IMR-90 (cell line): Measurements from ENCODE around the gene MYO1D. TPM values are rescaled to one million over a fixed set of nuclear protein-coding genes. Genes with fewer than 3 reads are reported as not detected.

Source experiments
- ATAC-seq: fragments of 200-7000 bp; cut with Tn5 transposase; 2 replicates; pipeline ENCODE4 v1.9.1; 2020; ENCODE audit warnings: low read depth, mild to moderate bottlenecking, moderate library complexity
- BruUV-seq: library from RNA; stranded (reverse); fragments of 400-500 nt; replicated peaks from 2 replicates; lab custom pipeline; 2021; lab: Mats Ljungman, UMichigan
- CTCF ChIA-PET: fragments of 300-600 bp; formaldehyde crosslinking; extraction: SDS; loops from one replicate; lab custom pipeline; 2021; ENCODE audit warnings: antibody characterized with exemption; lab: Yijun Ruan, JAX
- POLR2A ChIA-PET: fragments of 300-600 bp; sonication (Branson Sonifier 250); formaldehyde crosslinking; loops from one replicate; lab custom pipeline; 2022; ENCODE audit warnings: antibody characterized with exemption; ENCODE audit not compliant: unreplicated experiment; lab: Charles Lee
- DNase-seq: peaks from one replicate; pipeline ENCODE4 v3.0.0; 2013
- H2AFZ ChIP-seq: replicated peaks from 2 replicates; pipeline ENCODE3; 2013; ENCODE audit warnings: low read length, mild to moderate bottlenecking; ENCODE audit not compliant: poor library complexity
- H2AK5ac ChIP-seq: 2 replicates; pipeline ENCODE4 v1.6.1; 2013; ENCODE audit warnings: low read depth, low read length, inconsistent platforms
- H2AK9ac ChIP-seq: replicated peaks from 2 replicates; pipeline ENCODE3; 2013; ENCODE audit warnings: mild to moderate bottlenecking, low read depth, low read length, moderate library complexity; ENCODE audit not compliant: poor library complexity
- H2BK120ac ChIP-seq: 2 replicates; pipeline ENCODE4 v1.6.1; 2013; ENCODE audit warnings: low read depth, low read length, inconsistent platforms
- H2BK15ac ChIP-seq: 3 replicates; pipeline ENCODE4 v1.6.1; 2013; ENCODE audit warnings: low read depth, low read length, inconsistent platforms
- H2BK20ac ChIP-seq: 2 replicates; pipeline ENCODE4 v1.6.1; 2013; ENCODE audit warnings: low read depth, mild to moderate bottlenecking, inconsistent platforms, low read length, moderate library complexity
- H2BK5ac ChIP-seq: 2 replicates; pipeline ENCODE4 v1.6.1; 2013; ENCODE audit warnings: mild to moderate bottlenecking, low read depth, low read length, inconsistent platforms; ENCODE audit not compliant: poor library complexity, severe bottlenecking
- H3K14ac ChIP-seq: replicated peaks from 2 replicates; pipeline ENCODE4 v1.6.1; 2013; ENCODE audit warnings: low read depth, low read length, inconsistent platforms
- H3K18ac ChIP-seq: 2 replicates; pipeline ENCODE4 v1.6.1; 2013; ENCODE audit warnings: low read depth, low read length, control low read depth
- H3K23ac ChIP-seq: 2 replicates; pipeline ENCODE4 v1.6.1; 2013; ENCODE audit warnings: low read depth, low read length, inconsistent platforms
- H3K27ac ChIP-seq: 2 replicates; pipeline ENCODE4 v1.5.1; 2013; ENCODE audit warnings: mild to moderate bottlenecking, control low read depth, low read length; ENCODE audit not compliant: insufficient read depth
- H3K27me3 ChIP-seq: 2 replicates; pipeline ENCODE4 v1.6.1; 2013; ENCODE audit warnings: low read length; ENCODE audit not compliant: control insufficient read depth, insufficient read depth
- H3K36me3 ChIP-seq: 2 replicates; pipeline ENCODE4 v1.6.1; 2013; ENCODE audit warnings: low read length, mixed read lengths; ENCODE audit not compliant: control insufficient read depth, insufficient read depth
- H3K4ac ChIP-seq: 2 replicates; pipeline ENCODE4 v1.6.1; 2013; ENCODE audit warnings: low read depth, low read length, inconsistent platforms
- H3K4me1 ChIP-seq: 2 replicates; pipeline ENCODE4 v1.6.1; 2013; ENCODE audit warnings: low read length, mixed read lengths; ENCODE audit not compliant: control insufficient read depth, insufficient read depth
- H3K4me2 ChIP-seq: 2 replicates; pipeline ENCODE4 v1.6.1; 2013; ENCODE audit warnings: low read depth, mild to moderate bottlenecking, control low read depth, low read length, moderate library complexity
- H3K4me3 ChIP-seq: 2 replicates; pipeline ENCODE4 v1.5.1; 2013; ENCODE audit warnings: low read depth, mild to moderate bottlenecking, control low read depth, low read length, moderate library complexity; ENCODE audit not compliant: insufficient read depth
- H3K56ac ChIP-seq: 2 replicates; pipeline ENCODE4 v1.6.1; 2013; ENCODE audit warnings: low read length, inconsistent platforms; ENCODE audit not compliant: insufficient read depth; ENCODE audit errors: extremely low read depth
- H3K79me1 ChIP-seq, 2 experiments: 2 replicates each; pipeline ENCODE4 v1.6.1; 2013; ENCODE audit warnings: low read length in 2 of 2, inconsistent platforms in 1 of 2, low read depth in 1 of 2
- H3K9ac ChIP-seq: 2 replicates; pipeline ENCODE4 v1.6.1; 2013; ENCODE audit warnings: low read depth, low read length, control low read depth
- H3K9me1 ChIP-seq: 2 replicates; pipeline ENCODE4 v1.6.1; 2013; ENCODE audit warnings: low read length, inconsistent platforms; ENCODE audit not compliant: insufficient read depth
- H3K9me3 ChIP-seq: 2 replicates; pipeline ENCODE4 v1.6.1; 2013; ENCODE audit warnings: low read length; ENCODE audit not compliant: control insufficient read depth, insufficient read depth
- H4K20me1 ChIP-seq: 2 replicates; pipeline ENCODE4 v1.6.1; 2013; ENCODE audit warnings: low read length, inconsistent platforms; ENCODE audit not compliant: insufficient read depth
- H4K5ac ChIP-seq: 2 replicates; pipeline ENCODE4 v1.6.1; 2013; ENCODE audit warnings: mild to moderate bottlenecking, low read depth, low read length, control low read depth
- H4K8ac ChIP-seq, 2 experiments: 2 replicates each; pipeline ENCODE4 v1.6.1; 2013; ENCODE audit warnings: low read depth in 2 of 2, low read length in 2 of 2, control low read depth in 1 of 2, inconsistent platforms in 1 of 2
- H4K91ac ChIP-seq: 2 replicates; pipeline ENCODE4 v1.6.1; 2013; ENCODE audit warnings: low read depth, low read length, inconsistent platforms; ENCODE audit not compliant: insufficient read depth
- BHLHE40 ChIP-seq: fragments of 150-350 bp; IDR thresholded peaks from 2 replicates; pipeline ENCODE4 v1.6.1; 2016; ENCODE audit warnings: mild to moderate bottlenecking, low read depth, low read length
- CTCF ChIP-seq: conservative IDR thresholded peaks from 2 replicates; pipeline ENCODE4 v1.5.1; 2012; ENCODE audit warnings: mild to moderate bottlenecking, low read depth, low read length, improper control_type of control experiment
- MAZ ChIP-seq: IDR thresholded peaks from 2 replicates; pipeline ENCODE4 v1.6.1; 2012; ENCODE audit warnings: low read depth, mild to moderate bottlenecking, low read length, improper control_type of control experiment, moderate library complexity, borderline replicate concordance
- MXI1 ChIP-seq: IDR thresholded peaks from 2 replicates; pipeline ENCODE4 v1.6.1; 2012; ENCODE audit warnings: low read depth, mild to moderate bottlenecking, low read length, moderate library complexity, borderline replicate concordance
- NFE2L2 ChIP-seq: fragments of 150-350 bp; IDR thresholded peaks from 2 replicates; pipeline ENCODE4 v1.6.1; 2016; ENCODE audit warnings: low read depth, mild to moderate bottlenecking, low read length
- POLR2A ChIP-seq: IDR thresholded peaks from 2 replicates; pipeline ENCODE4 v1.6.1; 2012; ENCODE audit warnings: mild to moderate bottlenecking, low read depth, low read length
- RCOR1 ChIP-seq: IDR thresholded peaks from 2 replicates; pipeline ENCODE4 v1.6.1; 2012; ENCODE audit warnings: mild to moderate bottlenecking, low read length, improper control_type of control experiment; ENCODE audit not compliant: insufficient replicate concordance
- WGBS, 2 experiments: methylation state at CpG; one replicate each; pipeline versions ENCODE4 v1.1.5 to v1.1.7; 2013; ENCODE audit warnings: missing lambda C conversion rate in 2 of 2; ENCODE audit not compliant: insufficient read length in 1 of 2; ENCODE audit errors: extremely low coverage in 2 of 2; 5-methylcytosine and 5-hydroxymethylcytosine counted together
- dilution Hi-C: fragments of 300-500 bp; cut with HindIII; formaldehyde crosslinking; loops from one replicate; pipeline ENCODE4 v1.14.3; 2018; ENCODE audit warnings: low sequenced_read_pairs; ENCODE audit not compliant: unreplicated experiment
- in situ Hi-C: fragments of 300-500 bp; cut with MboI; formaldehyde crosslinking; loops from 3 replicates; pipeline ENCODE4 v1.14.3; 2019; ENCODE audit warnings: low sequenced_read_pairs, inconsistent platforms, mixed read lengths
- intact Hi-C: fragments of 100-400 bp; cut with micrococcal nuclease; formaldehyde crosslinking; loops from 2 replicates; pipeline ENCODE4 v1.10.0; 2022
- polyA plus RNA-seq, 3 experiments: library from polyadenylated mRNA; depleted of rRNA; stranded (reverse); fragments of >200 nt; gene quantifications; 2 replicates each; pipeline ENCODE4 v1.2.3, GENCODE V29; 2012; ENCODE audit warnings: low replicate concordance in 1 of 3
- total RNA-seq: library from RNA; depleted of rRNA; stranded (reverse); fragments of >200 nt; gene quantifications from 2 replicates; pipeline ENCODE4 v1.2.3, GENCODE V29; 2012
- TF ChIP-seq, protein P1 (sequence below): fragments of 150-350 bp; IDR thresholded peaks from 2 replicates; pipeline ENCODE4 v1.6.1; 2017; ENCODE audit warnings: mild to moderate bottlenecking, antibody characterized with exemption, low read length, low read depth

Gene MYO1D
- total and polyA plus RNA-seq, 2 of the 4 experiments (the other 2 are of a cell fraction), result 0.63 to 0.90 TPM

GRCh38 chr17:32625971-32626370 lies 251.0 kb downstream of the MYO1D start:
- H3K4me3 ChIP-seq, result no peak overlapping the region
- no peak overlapping the region for H2AK5ac ChIP-seq
- TF ChIP-seq CTCF (no peak), MAZ (no peak), MXI1 (no peak), BHLHE40 (no peak), POLR2A (no peak), RCOR1 (no peak), NFE2L2 (no peak)
- TF ChIP-seq, protein P1, sequence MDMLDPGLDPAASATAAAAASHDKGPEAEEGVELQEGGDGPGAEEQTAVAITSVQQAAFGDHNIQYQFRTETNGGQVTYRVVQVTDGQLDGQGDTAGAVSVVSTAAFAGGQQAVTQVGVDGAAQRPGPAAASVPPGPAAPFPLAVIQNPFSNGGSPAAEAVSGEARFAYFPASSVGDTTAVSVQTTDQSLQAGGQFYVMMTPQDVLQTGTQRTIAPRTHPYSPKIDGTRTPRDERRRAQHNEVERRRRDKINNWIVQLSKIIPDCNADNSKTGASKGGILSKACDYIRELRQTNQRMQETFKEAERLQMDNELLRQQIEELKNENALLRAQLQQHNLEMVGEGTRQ, result no peak
- H3K4ac ChIP-seq, result no peak overlapping the region
- no peak overlapping the region for H3K23ac ChIP-seq
- no peak overlapping the region for H2BK5ac ChIP-seq
- intact Hi-C loops, result no loop called here
- no peaks in the 10 kb centered on the region for H3K36me3 ChIP-seq
- no peak overlapping the region for H4K91ac ChIP-seq
- H3K27ac ChIP-seq, result no peak overlapping the region
- H3K9ac ChIP-seq, result no peak overlapping the region
- H3K14ac ChIP-seq, result no peak overlapping the region
- dilution Hi-C loops, result no loop called here
- 13% methylated on average over 2 of the region's 7 CpGs; no CpG with 5 or more reads in 1 of the 2 experiments for whole genome bisulfite sequencing, 2 experiments
- ChIA-PET POLR2A (no interaction called here), CTCF (no interaction called here)
- H3K79me1 ChIP-seq, result no peaks in the 10 kb centered on the region
- H2BK120ac ChIP-seq, result no peak overlapping the region
- H3K9me3 ChIP-seq, result no peaks in the 10 kb centered on the region
- no peak overlapping the region for H4K5ac ChIP-seq
- H2AFZ ChIP-seq, result no peak overlapping the region
- H3K4me1 ChIP-seq, result no peaks in the 10 kb centered on the region
- H2BK20ac ChIP-seq, result no peak overlapping the region
- no peak overlapping the region for H3K56ac ChIP-seq
- ATAC-seq (no peak), DNase-seq (no peak)
- H3K18ac ChIP-seq, result no peak overlapping the region
- no peak overlapping the region for H2BK15ac ChIP-seq
- no peak overlapping the region for H4K8ac ChIP-seq
- no peak overlapping the region for H3K4me2 ChIP-seq
- BruUV-seq, result no TSS peak
- H4K20me1 ChIP-seq, result no peaks in the 10 kb centered on the region
- H3K27me3 ChIP-seq, result peaks cover 10% of the 10 kb centered on the region
- no peaks in the 10 kb centered on the region for H3K9me1 ChIP-seq
- in situ Hi-C loops, result no loop called here
- H2AK9ac ChIP-seq, result no peak overlapping the region
